Endothelial cell of hepatic sinusoid (primary cell): ENCODE results near the gene WIPF3.

Experiments used
- in situ Hi-C: cut with HindIII; loops from 2 replicates; pipeline ENCODE4 v1.10.0; 2017; ENCODE audit warnings: low sequenced_read_pairs

WIPF3 gene

DNA sequence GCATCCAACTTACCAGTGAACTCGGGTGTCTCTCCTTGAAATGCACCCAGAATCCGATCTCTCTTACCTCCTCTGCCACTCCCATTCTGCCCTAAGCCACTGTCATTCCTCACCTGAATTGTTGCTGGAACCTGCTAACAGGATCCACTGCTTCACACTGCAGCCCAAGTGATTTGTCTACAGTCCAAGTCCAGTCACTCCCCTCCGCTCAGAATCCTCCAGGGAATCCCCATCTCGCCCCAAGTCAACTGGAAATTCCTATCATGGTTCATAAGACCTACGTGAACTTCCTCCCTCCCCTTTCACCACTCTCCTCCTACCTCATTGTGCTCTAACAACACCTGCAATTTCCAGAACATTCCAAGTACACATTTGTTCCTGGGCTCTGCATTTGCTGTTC, 92.0 kb downstream of the WIPF3 start:
- in situ Hi-C loops: no loop called here

GRCh38 chr7:29900745-29901144, 94.4 kb downstream of the WIPF3 start:
- in situ Hi-C loops: no loop called here

DNA sequence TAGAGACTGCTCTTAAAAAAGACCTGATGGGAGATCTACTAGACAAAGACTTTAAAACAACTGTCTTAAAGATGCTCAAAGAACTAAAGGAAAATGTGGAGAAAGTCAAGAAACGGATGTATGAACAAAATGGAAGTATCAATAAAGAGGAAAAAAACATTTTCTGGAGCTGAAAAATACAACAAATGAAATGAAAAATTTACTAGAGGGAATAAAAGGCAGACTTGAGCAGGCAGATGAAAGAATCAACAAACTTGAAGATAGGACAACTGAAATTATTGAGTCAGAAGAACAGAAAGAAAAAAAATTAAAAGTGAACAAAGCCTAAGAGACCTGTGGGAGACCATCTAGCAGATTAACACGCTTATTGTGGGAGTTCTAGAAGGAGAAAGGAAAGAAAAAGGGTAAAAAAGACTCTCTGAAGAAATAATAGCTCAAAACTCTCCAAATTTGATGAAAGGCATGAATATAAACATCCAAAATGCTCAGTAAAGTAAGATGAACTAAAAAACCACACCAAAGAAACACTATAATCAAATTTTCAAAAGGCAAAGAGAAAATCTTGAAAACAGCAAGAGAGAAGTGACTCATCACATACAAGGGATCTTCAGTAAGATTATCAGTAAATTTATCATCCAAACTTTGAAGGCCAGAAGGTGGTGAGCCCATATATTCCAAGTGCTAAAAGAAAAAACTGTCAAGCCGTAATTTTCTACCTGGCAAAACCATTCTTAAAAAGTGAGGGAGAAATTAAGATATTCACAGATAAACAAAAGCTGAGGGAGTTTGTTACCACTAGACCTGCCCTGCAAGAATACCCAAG, 100.1 kb downstream of the WIPF3 start:
- in situ Hi-C loops: no loop called here

- in situ Hi-C loops: loop anchor here (5.0 kb wide), 1 partner anchor 37 kb away; no protein-coding TSS in a partner anchor
Observed at GRCh38 chr7:29914180-29914579, 107.9 kb downstream of the WIPF3 start.

GRCh38 chr7:29915481-29916215, 109.3 kb downstream of the WIPF3 start:
- in situ Hi-C loops: no loop called here

DNA sequence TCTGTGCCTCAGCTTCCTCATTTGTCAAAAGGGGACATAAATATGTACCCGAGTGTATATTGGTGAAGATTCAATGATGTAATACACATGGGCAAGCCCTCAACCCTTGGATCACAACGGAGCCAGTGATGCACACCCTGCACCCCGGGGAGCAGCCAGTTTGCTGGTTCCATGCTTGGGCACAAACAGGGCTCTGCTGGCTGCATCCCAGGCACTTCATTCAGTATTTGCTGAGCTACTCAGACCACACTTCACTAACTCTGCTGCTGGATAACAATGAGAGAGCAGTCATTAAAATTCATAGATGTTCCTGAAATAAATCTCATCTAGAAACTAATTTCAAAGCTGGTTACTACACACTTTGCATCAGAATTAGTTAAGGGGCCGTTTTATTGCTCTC, 111.3 kb downstream of the WIPF3 start:
- in situ Hi-C loops: no loop called here

DNA sequence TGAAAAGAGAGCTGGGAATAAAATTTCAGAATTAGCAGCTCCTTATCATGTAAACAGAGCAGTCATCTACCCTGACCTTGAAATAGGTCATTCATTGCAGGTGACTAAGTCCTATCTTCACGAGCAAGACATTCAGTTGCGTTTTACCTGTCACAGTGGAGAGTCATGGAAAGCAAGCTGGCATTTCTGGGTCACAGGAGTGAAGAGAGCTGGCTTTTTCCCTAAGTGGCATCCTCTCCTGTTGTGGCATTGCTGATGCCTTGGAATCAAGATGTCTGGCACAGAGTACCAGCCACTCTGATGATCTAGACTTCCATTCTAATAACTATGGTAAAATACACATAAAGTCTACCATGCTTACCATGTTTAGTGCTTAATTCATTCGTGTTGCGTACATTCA, 112.5 kb downstream of the WIPF3 start:
- in situ Hi-C loops: no loop called here

GRCh38 chr7:29919790-29920189, 113.5 kb downstream of the WIPF3 start:
- in situ Hi-C loops: no loop called here

GRCh38 chr7:29920491-29920890, 114.2 kb downstream of the WIPF3 start:
- in situ Hi-C loops: no loop called here

DNA sequence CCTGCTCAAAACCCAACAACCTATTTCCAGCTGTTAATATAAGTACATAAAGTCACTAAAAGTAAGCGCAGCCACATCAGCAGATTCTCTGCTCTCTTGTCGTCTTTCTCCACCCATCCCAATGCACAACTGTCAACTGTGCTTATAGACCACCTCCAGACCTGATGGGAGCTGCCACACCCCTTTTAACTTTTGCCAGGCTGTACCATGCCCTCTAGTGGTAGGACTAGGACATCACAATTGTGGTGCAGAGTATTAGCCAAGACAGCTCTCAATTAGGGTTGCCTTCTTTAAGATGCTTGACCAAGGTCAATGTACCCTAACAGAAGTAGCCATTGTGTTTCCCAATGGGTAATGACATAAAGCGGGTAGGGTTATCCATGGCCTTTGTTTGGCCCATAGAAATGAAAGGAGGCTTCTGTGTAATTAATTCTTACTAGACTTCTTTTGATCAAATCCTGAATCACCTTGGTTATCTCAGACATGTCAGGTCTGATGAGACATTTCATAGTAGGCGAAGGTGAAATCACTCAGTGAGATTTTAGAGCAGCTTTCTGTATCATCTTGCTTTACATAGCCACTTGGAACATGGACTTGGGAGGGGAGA, 115.2 kb downstream of the WIPF3 start:
- in situ Hi-C loops: no loop called here

DNA sequence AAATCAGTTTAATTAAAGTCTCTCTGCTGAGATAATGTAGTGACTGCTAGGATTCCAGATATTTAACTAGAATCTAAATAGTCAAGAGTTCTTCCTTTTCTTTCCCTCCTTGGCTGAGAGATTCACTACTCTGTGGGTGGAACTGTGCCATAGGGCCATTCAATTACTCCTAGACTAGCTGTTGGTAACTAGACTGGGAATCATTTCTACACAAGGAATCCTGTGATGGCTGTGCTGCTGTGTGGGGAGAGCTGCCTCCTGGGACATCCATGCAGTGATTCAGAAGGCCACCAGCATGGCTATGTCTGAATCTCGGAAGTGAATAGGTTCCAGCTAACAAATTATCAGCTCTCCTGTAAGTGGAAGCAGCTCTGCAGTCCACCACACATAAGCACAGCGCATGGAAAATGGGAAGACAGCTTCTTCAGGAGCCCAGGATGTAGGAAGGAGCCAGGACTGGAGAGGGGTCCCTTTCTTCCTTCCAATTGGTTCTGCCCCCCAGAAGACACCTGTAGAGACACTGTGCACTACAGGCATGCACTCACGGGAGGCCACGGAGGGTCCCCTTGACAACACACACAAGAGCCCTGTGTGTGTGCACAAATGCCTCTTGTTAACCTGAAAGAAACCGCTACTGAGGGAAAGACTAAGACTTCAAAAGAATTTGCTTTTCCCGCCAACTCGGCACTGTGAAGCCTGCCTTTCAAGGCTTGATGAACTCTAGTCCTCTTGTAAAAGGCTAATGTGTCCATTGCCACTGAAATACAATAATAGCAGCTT, 116.8 kb downstream of the WIPF3 start:
- in situ Hi-C loops: no loop called here

GRCh38 chr7:29924006-29924405, 117.7 kb downstream of the WIPF3 start:
- in situ Hi-C loops: no loop called here

- in situ Hi-C loops: no loop called here
Observed at GRCh38 chr7:29924684-29925083, 118.4 kb downstream of the WIPF3 start.

DNA sequence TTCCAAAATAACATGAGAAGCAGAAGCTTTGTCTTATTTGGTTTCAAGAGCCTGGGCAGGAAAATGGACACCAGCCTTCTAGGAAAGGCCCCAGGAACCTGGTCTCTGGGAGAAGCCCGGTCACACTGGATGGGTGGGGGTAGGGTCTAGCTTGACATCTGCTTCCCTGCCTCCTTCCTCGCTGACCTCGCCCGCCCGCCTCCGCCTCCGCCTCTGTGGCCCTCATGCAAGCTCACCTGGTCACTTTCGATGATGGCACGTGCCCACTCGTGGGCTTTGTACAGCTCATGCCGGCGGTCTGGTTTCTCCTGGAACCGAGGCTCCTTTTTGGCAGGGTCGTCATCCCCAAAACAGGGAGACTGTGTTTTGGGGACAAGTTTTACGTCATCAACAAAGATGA, 119.9 kb downstream of the WIPF3 start:
- in situ Hi-C loops: no loop called here

DNA sequence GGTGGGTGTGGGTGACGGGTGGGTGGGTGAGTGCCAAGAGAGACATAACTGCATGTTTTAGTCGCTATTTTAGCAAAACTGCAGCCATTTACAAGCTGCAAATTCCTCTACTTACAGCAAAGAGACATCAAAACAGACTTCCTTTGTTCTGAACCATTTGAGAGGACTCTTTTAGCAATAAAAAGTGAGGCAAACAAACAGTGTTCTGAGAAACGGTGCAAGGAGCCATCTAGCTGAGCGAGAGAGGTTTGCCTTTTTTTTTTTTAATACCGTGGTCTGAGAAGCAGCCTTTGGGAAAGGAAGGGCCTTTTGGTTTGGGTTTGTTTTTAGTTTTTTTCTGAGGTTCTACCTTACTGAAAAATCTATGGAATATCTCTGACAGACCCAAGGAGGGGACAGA, 120.4 kb downstream of the WIPF3 start:
- in situ Hi-C loops: no loop called here

DNA sequence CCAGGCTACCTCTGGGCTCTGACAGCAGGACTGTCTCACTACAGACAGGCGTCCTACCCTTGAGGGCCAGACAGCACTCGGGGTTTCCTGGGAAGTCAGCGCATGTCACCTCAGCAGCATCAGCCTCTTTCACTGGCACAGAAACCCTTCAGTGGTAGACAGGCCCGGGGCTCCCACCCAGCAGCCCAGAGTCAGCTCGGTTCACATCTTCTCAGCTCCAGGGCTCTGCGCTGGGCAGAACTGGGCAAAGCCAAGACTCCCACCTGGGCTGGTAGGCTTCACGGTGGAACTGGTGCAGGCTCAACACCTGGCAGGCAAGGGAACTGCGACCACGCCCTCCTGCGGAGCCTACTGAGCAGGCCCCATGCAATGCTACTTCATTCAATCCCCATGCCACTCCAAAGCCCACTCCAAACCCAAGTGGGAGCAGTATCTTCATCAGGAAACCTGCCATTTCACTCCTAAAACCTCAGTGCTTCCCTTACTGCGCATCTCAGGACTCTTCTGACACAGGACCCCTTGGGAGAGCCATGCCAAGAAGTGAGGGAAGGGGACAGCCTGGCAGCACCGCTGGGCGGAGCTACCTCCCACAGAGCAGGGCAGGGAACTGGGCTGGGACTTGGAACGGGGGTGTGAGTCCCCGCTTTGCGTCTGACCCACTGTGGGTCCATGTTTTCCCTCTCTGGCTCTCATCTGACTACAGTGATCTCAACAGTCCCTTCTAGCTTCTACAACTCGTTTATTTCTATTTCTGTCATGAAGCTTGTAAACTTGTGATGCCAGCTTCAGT, 122.9 kb downstream of the WIPF3 start:
- in situ Hi-C loops: no loop called here

DNA sequence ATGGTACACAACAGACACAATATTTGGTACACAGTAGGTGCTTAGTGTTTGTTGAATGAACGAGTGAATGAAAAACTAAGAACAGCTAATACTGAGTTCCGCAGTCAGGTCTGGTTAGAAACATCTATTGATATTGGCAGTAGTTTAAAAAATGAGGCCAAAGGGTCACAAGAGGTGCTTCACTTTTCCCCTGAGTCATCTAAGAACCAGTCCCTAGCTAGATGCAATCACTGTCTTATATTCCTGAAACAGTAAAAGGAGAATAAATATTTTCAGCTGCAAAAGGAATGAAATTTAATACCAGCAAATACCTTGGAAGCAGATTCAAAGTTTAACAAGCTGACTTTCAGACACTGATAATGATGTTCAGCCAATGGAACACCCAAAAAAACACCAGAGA, 128.8 kb downstream of the WIPF3 start:
- in situ Hi-C loops: no loop called here

DNA sequence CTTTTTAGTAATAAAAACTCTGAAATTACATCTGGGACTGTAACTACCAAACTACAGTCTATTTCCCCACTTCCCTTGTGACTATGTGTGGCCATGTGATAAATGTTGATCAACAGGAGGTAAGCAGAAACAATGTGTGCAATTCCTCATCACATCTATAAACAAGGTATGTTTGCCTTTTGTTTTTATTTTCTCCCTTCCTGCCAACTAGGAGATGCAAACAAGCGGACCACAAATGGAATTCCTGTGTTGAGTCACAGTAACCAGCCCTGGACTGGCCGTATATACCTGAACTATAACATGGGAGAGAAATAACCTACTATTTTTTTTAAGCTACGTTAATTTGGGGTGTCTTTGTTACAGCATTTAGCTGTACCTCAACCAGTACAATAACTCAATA, 130.8 kb downstream of the WIPF3 start:
- in situ Hi-C loops: no loop called here

- in situ Hi-C loops: no loop called here
Observed at GRCh38 chr7:29940199-29940598, 133.9 kb downstream of the WIPF3 start.

- in situ Hi-C loops: no loop called here
Observed at GRCh38 chr7:29945259-29945809, 139.0 kb downstream of the WIPF3 start.
